Measurements from ENCODE around the gene C16orf86. TPM values are rescaled to one million over a fixed set of nuclear protein-coding genes. Genes with fewer than 3 reads are reported as not detected.

C16orf86 gene
- polyA plus RNA-seq, 2 of the 4 experiments (the other 2 are of a cell fraction) = 0.06 TPM; not detected in 1

DNA sequence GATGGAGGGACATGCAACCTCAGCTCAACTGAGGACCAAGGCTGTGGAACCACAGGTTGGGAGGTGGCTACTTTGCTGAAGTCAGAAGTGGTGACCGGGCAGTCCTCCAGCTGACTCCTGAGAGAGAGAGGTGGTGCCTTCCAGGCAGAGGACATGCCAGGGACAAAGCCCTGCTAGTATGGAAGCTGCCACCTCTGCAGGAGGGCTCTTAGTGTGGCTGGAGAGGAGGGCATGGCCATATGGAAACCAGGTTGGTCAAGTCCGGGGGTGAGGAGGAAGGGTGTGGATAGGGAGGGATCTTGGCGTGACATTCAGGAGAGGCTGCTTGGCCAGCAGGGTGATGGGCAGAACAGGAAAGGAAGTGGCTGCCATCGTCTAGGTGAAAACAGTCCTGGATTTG is 5.7 kb downstream of the C16orf86 start:
- Histone ChIP-seq H3K27ac (no peak overlapping the region), H3K9me3 (no peaks in the 10 kb centered on the region), H3K4me3 (no peak overlapping the region), H3K4me1 (peaks cover 10% of the 10 kb centered on the region), H3K4me2 (no peak overlapping the region)
- TF ChIP-seq JUN (IDR thresholded peaks at IDR 0.05) (no peak), SREBF2 (IDR thresholded peaks at IDR 0.05) (no peak), ZNF302 (CRISPR knock-in tag; IDR thresholded peaks at IDR 0.05) (no peak), MYC (IDR thresholded peaks at IDR 0.05; ENCODE audit: borderline replicate concordance, low read length) (no peak), ZSCAN20 (CRISPR knock-in tag; IDR thresholded peaks at IDR 0.05) (no peak), KDM5A (IDR thresholded peaks at IDR 0.05) (no peak), HOXB13 (CRISPR knock-in tag; IDR thresholded peaks at IDR 0.05; ENCODE audit: low read depth) (no peak), BHLHE40 (IDR thresholded peaks at IDR 0.05; ENCODE audit: low read depth, low read length) (no peak), FOSL2 (IDR thresholded peaks at IDR 0.05) (no peak), FOSL2 (CRISPR knock-in tag; IDR thresholded peaks at IDR 0.05) (no peak), POLR2AphosphoS2 (conservative IDR thresholded peaks at IDR 0.05; ENCODE audit: low read length) (no peak), HOXA7 (CRISPR knock-in tag; IDR thresholded peaks at IDR 0.05) (no peak), PHF8 (IDR thresholded peaks at IDR 0.05; ENCODE audit: borderline replicate concordance, low read depth) (no peak), CBX2 (IDR thresholded peaks at IDR 0.05; ENCODE audit: borderline replicate concordance, low read depth) (no peak), NPAS2 (CRISPR knock-in tag; IDR thresholded peaks at IDR 0.05; ENCODE audit: borderline replicate concordance) (no peak), EHMT2 (IDR thresholded peaks at IDR 0.05; ENCODE audit: low read depth) (no peak), ZC3H11A (IDR thresholded peaks at IDR 0.05) (no peak), RAD21 (conservative IDR thresholded peaks at IDR 0.05 in 1 of 2, IDR thresholded peaks at IDR 0.05 in 1 of 2) (no peak), RCOR1 (IDR thresholded peaks at IDR 0.05; ENCODE audit: low read depth, low read length) (no peak)
- TF ChIP-seq, protein P1, sequence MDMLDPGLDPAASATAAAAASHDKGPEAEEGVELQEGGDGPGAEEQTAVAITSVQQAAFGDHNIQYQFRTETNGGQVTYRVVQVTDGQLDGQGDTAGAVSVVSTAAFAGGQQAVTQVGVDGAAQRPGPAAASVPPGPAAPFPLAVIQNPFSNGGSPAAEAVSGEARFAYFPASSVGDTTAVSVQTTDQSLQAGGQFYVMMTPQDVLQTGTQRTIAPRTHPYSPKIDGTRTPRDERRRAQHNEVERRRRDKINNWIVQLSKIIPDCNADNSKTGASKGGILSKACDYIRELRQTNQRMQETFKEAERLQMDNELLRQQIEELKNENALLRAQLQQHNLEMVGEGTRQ (IDR thresholded peaks at IDR 0.05) = no peak
- TF ChIP-seq, protein P2, sequence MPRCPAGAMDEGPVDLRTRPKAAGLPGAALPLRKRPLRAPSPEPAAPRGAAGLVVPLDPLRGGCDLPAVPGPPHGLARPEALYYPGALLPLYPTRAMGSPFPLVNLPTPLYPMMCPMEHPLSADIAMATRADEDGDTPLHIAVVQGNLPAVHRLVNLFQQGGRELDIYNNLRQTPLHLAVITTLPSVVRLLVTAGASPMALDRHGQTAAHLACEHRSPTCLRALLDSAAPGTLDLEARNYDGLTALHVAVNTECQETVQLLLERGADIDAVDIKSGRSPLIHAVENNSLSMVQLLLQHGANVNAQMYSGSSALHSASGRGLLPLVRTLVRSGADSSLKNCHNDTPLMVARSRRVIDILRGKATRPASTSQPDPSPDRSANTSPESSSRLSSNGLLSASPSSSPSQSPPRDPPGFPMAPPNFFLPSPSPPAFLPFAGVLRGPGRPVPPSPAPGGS (IDR thresholded peaks at IDR 0.05) = no peak
- ChIA-PET CTCF (interaction anchor here (0.6 to 16.7 kb wide), 53 partner anchors 9 to 1299 kb away, joined by 3 to 174 read pairs (median 4); partner anchors contain the start of genes CARMIL2, CTCF, CTRL and NRN1L), POLR2A (no interaction called here)
- ATAC-seq (no peak; a peak in 1 of 6 replicates), FAIRE-seq (no peak), DNase-seq (ENCODE audit: low read depth in 1 of 2, low spot score in 1 of 2) (no peak)
- 40% methylated on average over 4 of the region's 4 CpGs for WGBS (ENCODE audit: missing lambda C conversion rate)

DNA sequence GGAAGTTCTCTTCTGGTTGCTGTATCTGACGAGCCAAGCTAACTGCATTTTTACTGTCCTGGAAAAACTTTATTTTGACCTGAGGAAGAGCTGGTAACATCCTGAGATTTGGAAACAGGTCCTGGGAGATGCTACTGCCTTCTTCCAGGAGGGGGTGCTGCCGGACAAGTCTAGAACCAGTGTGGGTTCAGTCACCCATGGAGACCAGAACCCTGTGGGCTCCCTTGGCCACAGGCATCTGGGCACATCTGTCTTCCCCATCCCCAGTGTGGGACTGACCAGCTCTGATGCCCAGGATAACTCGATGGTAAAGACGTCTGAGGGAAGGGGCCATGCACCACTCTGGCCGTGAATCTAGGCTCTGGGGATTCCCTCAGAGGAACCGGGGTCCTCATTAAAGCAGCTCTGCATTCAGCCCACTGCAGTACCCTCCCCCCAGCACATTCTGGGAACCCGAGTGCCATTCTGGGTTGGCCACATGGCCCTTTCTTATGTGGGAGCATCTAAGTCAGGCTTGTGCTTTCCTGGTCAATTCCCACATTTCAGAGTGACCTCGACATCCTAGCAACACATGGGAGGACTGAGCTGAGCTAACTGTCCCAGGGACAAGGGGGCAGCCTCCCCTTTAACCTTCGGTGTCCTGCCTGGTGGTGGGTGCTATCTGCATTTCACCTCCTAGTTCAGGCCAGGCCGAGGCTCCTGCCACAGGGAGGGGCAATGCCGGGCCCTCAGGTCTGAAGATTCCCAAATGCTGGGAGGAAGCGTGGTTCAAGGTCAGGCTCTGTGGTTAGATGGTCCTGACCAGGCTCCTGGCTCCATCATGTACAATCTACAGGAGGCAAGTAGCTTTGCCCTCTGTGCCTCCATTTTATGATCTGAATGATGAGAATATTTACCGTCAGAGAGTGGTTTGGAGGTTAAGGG is 6.4 kb downstream of the C16orf86 start:
- WGBS (ENCODE audit: missing lambda C conversion rate) = 53% methylated on average over 13 of the region's 13 CpGs
- no peak for TF ChIP-seq HOXB13 (CRISPR knock-in tag; IDR thresholded peaks at IDR 0.05; ENCODE audit: low read depth)
- TF ChIP-seq RAD21 (conservative IDR thresholded peaks at IDR 0.05 in 1 of 2, IDR thresholded peaks at IDR 0.05 in 1 of 2) = peak; percentile 73 to 83
- TF ChIP-seq SMC3 (IDR thresholded peaks at IDR 0.05) = peak; percentile 48; the same call in 2 of the 3 replicates
- TF ChIP-seq KDM5A (IDR thresholded peaks at IDR 0.05) = no peak
- TF ChIP-seq, protein P3, sequence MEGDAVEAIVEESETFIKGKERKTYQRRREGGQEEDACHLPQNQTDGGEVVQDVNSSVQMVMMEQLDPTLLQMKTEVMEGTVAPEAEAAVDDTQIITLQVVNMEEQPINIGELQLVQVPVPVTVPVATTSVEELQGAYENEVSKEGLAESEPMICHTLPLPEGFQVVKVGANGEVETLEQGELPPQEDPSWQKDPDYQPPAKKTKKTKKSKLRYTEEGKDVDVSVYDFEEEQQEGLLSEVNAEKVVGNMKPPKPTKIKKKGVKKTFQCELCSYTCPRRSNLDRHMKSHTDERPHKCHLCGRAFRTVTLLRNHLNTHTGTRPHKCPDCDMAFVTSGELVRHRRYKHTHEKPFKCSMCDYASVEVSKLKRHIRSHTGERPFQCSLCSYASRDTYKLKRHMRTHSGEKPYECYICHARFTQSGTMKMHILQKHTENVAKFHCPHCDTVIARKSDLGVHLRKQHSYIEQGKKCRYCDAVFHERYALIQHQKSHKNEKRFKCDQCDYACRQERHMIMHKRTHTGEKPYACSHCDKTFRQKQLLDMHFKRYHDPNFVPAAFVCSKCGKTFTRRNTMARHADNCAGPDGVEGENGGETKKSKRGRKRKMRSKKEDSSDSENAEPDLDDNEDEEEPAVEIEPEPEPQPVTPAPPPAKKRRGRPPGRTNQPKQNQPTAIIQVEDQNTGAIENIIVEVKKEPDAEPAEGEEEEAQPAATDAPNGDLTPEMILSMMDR (IDR thresholded peaks at IDR 0.05) = peak; percentile 64
- POLR2A ChIA-PET = no interaction called here
- Histone ChIP-seq H3K4me2 (no peak overlapping the region), H3K9me3 (no peaks in the 10 kb centered on the region), H3K27ac (no peak overlapping the region), H3K4me1 (peaks cover 3% of the 10 kb centered on the region; the same call in 1 of the 3 replicates), H3K4me3 (no peak overlapping the region)
- DNase-seq (ENCODE audit: low read depth in 1 of 2, low spot score in 1 of 2) (peak; percentile 58 to 84), FAIRE-seq (no peak), ATAC-seq (peak; percentile 57 to 65)
- CTCF ChIA-PET = interaction anchor here (0.6 to 16.7 kb wide), 59 partner anchors 10 to 1298 kb away, joined by 3 to 174 read pairs (median 4); partner anchors contain the start of genes CARMIL2, CTCF, CTRL and NRN1L

Data from A549 (cell line).